PC-3 (cell line): Measurements from ENCODE around the gene ZNF774. TPM values are rescaled to one million over a fixed set of nuclear protein-coding genes. Genes with fewer than 3 reads are reported as not detected.

Experiments used
- ATAC-seq: fragments of 200-7000 bp; cut with Tn5 transposase; 2 replicates; pipeline ENCODE4 v1.9.1; 2020; ENCODE audit warnings: mild to moderate bottlenecking, moderate library complexity
- BruUV-seq: library from RNA; stranded (reverse); fragments of 400-500 nt; replicated peaks from 2 replicates; lab custom pipeline; 2021; lab: Mats Ljungman, UMichigan
- CTCF ChIA-PET: fragments of 300-600 bp; sonication (Branson Sonifier 250); formaldehyde crosslinking; loops from one replicate; lab custom pipeline; 2022; ENCODE audit warnings: antibody characterized with exemption; lab: Charles Lee
- POLR2A ChIA-PET: fragments of 300-600 bp; sonication (Branson Sonifier 250); formaldehyde crosslinking; loops from one replicate; lab custom pipeline; 2022; ENCODE audit warnings: antibody characterized with exemption; ENCODE audit not compliant: unreplicated experiment; lab: Charles Lee
- DNase-seq: peaks from one replicate; pipeline ENCODE4 v3.0.0-alpha.2; 2015
- H2AFZ ChIP-seq: fragments of 300-600 bp; sonication (generic); 2 replicates; pipeline ENCODE4 v1.6.0; 2016; ENCODE audit warnings: antibody characterized with exemption, low read length
- H3F3A ChIP-seq: fragments of 300-600 bp; sonication (generic); one replicate; pipeline ENCODE4 v1.6.0; 2017; ENCODE audit warnings: antibody characterized with exemption, low read length, control low read depth, mild to moderate bottlenecking; ENCODE audit not compliant: unreplicated experiment
- H3K27ac ChIP-seq: fragments of 300-600 bp; sonication (generic); 2 replicates; pipeline ENCODE4 v1.5.1; 2016; ENCODE audit warnings: mild to moderate bottlenecking, low read length
- H3K27me3 ChIP-seq: fragments of 300-600 bp; sonication (generic); 2 replicates; pipeline ENCODE4 v1.6.1; 2016; ENCODE audit warnings: low read length, mixed read lengths
- H3K36me3 ChIP-seq: fragments of 300-600 bp; sonication (generic); 2 replicates; pipeline ENCODE4 v1.6.1; 2016; ENCODE audit warnings: low read depth, mixed run types, low read length, mixed read lengths
- H3K4me1 ChIP-seq: fragments of 300-600 bp; sonication (generic); 2 replicates; pipeline ENCODE4 v1.5.1; 2016; ENCODE audit warnings: low read length; ENCODE audit not compliant: insufficient read depth
- H3K4me2 ChIP-seq: fragments of 300-600 bp; sonication (generic); 2 replicates; pipeline ENCODE4 v1.6.0; 2016; ENCODE audit warnings: low read length
- H3K4me3 ChIP-seq: fragments of 300-600 bp; sonication (generic); 2 replicates; pipeline ENCODE4 v1.5.1; 2016; ENCODE audit warnings: mild to moderate bottlenecking, low read length, mixed read lengths
- H3K79me2 ChIP-seq: fragments of 300-600 bp; sonication (generic); 2 replicates; pipeline ENCODE4 v1.6.1; 2017; ENCODE audit warnings: low read length, mixed read lengths
- H3K9ac ChIP-seq: fragments of 300-600 bp; sonication (generic); 2 replicates; pipeline ENCODE4 v1.6.0; 2016; ENCODE audit warnings: mild to moderate bottlenecking, low read length
- H3K9me2 ChIP-seq: fragments of 300-600 bp; sonication (generic); replicated peaks from 2 replicates; pipeline ENCODE4 v1.6.1; 2016; ENCODE audit warnings: mixed run types, low read length, mixed read lengths
- H3K9me3 ChIP-seq: fragments of 300-600 bp; sonication (generic); 2 replicates; pipeline ENCODE4 v1.6.1; 2016; ENCODE audit warnings: low read length, mixed read lengths
- H4K20me1 ChIP-seq: fragments of 300-600 bp; sonication (generic); 2 replicates; pipeline ENCODE4 v1.6.1; 2016; ENCODE audit warnings: low read length, mixed read lengths
- EZH2 ChIP-seq: fragments of 300-600 bp; sonication (generic); IDR thresholded peaks from one replicate; pipeline ENCODE4 v1.6.1; 2017; ENCODE audit warnings: antibody characterized with exemption, mild to moderate bottlenecking, low read length; ENCODE audit not compliant: unreplicated experiment
- EZH2phosphoT487 ChIP-seq: fragments of 300-600 bp; sonication (generic); IDR thresholded peaks from 2 replicates; pipeline ENCODE4 v1.6.1; 2018; ENCODE audit warnings: mild to moderate bottlenecking, antibody characterized with exemption, low read length, borderline replicate concordance
- intact Hi-C: fragments of 100-400 bp; cut with micrococcal nuclease; formaldehyde crosslinking; loops from 2 replicates; pipeline ENCODE4 v1.9.0; 2023
- total RNA-seq: library from RNA; depleted of rRNA; stranded (reverse); fragments of >200 nt; gene quantifications from 2 replicates; pipeline ENCODE4 v1.2.3, GENCODE V29; 2014
- TF ChIP-seq, protein P1 (sequence below): fragments of 300-600 bp; sonication (generic); conservative IDR thresholded peaks from 2 replicates; pipeline ENCODE4 v1.5.1; 2017; ENCODE audit warnings: antibody characterized with exemption, low read depth, mild to moderate bottlenecking, low read length

The ZNF774 gene
- total RNA-seq, 1 experiment from 2014 or later, result 1.9 TPM

DNA sequence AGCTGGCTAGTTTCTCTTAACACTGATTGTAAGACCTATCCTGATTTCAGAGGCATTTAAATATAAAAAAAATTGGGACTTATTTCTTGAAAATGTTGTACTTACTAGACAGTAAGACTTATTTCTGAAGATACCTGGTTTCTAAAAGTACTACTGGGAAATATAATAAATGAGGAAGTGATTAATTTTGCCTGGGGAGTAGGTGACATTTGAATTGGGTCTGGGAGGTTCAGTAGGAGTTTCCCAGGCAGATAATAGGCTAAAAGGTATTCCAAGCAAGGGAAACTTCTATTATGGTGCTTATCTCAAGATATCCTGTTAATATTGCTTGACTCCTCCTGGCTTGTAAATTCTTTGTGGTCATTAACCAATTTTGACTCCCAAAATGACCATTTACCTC, 29.4 kb downstream of the ZNF774 start:
- TF ChIP-seq EZH2 (no peak), EZH2phosphoT487 (no peak)
- H3K4me2 ChIP-seq, result no peak overlapping the region
- no peak overlapping the region for H3K4me3 ChIP-seq
- no peaks in the 10 kb centered on the region for H3F3A ChIP-seq
- no peaks in the 10 kb centered on the region for H3K36me3 ChIP-seq
- H4K20me1 ChIP-seq, result no peaks in the 10 kb centered on the region
- 0 out of 2 replicates have a peak, but pooled peaks cover 6% of the 10 kb centered on the region for H3K9me3 ChIP-seq
- ChIA-PET POLR2A (no interaction called here), CTCF (no interaction called here)
- DNase-seq (no peak), ATAC-seq (no peak)
- H3K27me3 ChIP-seq, result no peaks in the 10 kb centered on the region
- no peak overlapping the region for H3K9ac ChIP-seq
- H3K27ac ChIP-seq, result no peak overlapping the region
- H3K79me2 ChIP-seq, result no peaks in the 10 kb centered on the region
- H3K4me1 ChIP-seq, result no peaks in the 10 kb centered on the region
- H2AFZ ChIP-seq, result no peak overlapping the region
- H3K9me2 ChIP-seq, result no peaks in the 10 kb centered on the region
- no TSS peak for BruUV-seq
- intact Hi-C loops, result no loop called here

DNA sequence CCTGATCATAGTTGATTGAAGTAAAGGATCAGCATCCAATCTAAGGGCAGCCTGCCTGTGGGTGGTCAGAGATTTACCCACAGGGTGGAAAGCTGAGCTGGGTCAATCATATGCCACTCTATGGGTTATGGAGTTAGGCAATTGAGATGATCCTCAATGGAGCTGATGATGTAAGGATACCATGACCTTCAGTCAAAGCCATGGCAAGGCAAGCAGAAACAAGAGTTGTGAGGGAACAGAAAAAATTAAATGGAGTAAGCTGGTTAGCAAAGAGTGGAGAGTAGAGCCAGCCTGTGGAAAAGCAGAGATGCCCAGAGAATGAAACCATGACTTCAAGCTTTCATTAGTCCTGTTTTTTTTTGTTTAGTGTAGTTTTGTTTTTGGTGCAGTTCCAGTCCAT, 30.2 kb downstream of the ZNF774 start:
- DNase-seq, result no peak
- Histone ChIP-seq H4K20me1 (no peaks in the 10 kb centered on the region), H3F3A (no peaks in the 10 kb centered on the region), H3K4me2 (no peak overlapping the region), H3K79me2 (no peaks in the 10 kb centered on the region), H3K4me3 (no peak overlapping the region), H3K27me3 (no peaks in the 10 kb centered on the region), H3K9ac (no peak overlapping the region), H3K27ac (no peak overlapping the region), H3K9me2 (no peaks in the 10 kb centered on the region), H3K4me1 (no peaks in the 10 kb centered on the region), H3K9me3 (0 out of 2 replicates have a peak, but pooled peaks cover 6% of the 10 kb centered on the region), H3K36me3 (no peaks in the 10 kb centered on the region), H2AFZ (no peak overlapping the region)
- no peak for TF ChIP-seq EZH2
- TF ChIP-seq, protein P1, sequence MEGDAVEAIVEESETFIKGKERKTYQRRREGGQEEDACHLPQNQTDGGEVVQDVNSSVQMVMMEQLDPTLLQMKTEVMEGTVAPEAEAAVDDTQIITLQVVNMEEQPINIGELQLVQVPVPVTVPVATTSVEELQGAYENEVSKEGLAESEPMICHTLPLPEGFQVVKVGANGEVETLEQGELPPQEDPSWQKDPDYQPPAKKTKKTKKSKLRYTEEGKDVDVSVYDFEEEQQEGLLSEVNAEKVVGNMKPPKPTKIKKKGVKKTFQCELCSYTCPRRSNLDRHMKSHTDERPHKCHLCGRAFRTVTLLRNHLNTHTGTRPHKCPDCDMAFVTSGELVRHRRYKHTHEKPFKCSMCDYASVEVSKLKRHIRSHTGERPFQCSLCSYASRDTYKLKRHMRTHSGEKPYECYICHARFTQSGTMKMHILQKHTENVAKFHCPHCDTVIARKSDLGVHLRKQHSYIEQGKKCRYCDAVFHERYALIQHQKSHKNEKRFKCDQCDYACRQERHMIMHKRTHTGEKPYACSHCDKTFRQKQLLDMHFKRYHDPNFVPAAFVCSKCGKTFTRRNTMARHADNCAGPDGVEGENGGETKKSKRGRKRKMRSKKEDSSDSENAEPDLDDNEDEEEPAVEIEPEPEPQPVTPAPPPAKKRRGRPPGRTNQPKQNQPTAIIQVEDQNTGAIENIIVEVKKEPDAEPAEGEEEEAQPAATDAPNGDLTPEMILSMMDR, result no peak
- TF ChIP-seq EZH2phosphoT487, result no peak
- intact Hi-C loops, result no loop called here
- POLR2A ChIA-PET, result no interaction called here
- ATAC-seq, result no peak
- BruUV-seq, result no TSS peak
- CTCF ChIA-PET, result no interaction called here

DNA sequence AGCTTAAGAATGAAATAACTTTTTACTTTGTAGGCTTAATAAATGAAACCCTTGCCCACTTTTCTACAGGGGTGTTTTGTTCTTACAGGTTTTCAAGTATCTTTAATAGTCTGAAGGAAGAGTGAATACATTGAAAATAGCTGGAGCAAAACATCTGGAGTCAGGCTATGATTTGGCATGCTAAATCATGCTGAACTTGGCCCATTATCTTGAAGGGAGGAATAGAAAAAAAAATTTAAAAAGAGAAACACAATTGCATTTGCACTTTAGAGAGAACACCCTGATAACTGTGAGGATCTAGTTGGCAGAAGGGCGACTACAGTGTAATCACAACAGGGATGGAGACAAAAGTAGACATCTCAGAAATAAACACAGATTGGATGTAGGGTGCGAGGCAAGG, 34.1 kb downstream of the ZNF774 start:
- POLR2A ChIA-PET, result no interaction called here
- CTCF ChIA-PET, result no interaction called here

More for the DNA sequence above, 34.1 kb downstream of the ZNF774 start:
- H3K4me2 ChIP-seq, result no peak overlapping the region
- DNase-seq (no peak), ATAC-seq (no peak)
- H3K9me2 ChIP-seq, result no peaks in the 10 kb centered on the region
- TF ChIP-seq, protein P1, result no peak
- TF ChIP-seq EZH2phosphoT487, result no peak
- no peak for TF ChIP-seq EZH2
- H2AFZ ChIP-seq, result no peak overlapping the region
- no peaks in the 10 kb centered on the region for H3K27me3 ChIP-seq
- H3K9ac ChIP-seq, result no peak overlapping the region
- no peak overlapping the region for H3K27ac ChIP-seq
- H3K4me1 ChIP-seq, result peaks cover 8% of the 10 kb centered on the region
- H3K4me3 ChIP-seq, result no peak overlapping the region
- no peaks in the 10 kb centered on the region for H3F3A ChIP-seq
- intact Hi-C loops, result loop anchor here (5.0 kb wide), 1 partner anchor 34 kb away; the partner anchor contains the start of gene ZNF774
- H4K20me1 ChIP-seq, result peaks cover 12% of the 10 kb centered on the region; the same call in 1 of the 2 replicates
- H3K36me3 ChIP-seq, result peaks cover 7% of the 10 kb centered on the region
- no TSS peak for BruUV-seq
- peaks cover 28% of the 10 kb centered on the region for H3K79me2 ChIP-seq
- no peaks in the 10 kb centered on the region for H3K9me3 ChIP-seq
